ENCODE measurements around the gene USP12.

DNA sequence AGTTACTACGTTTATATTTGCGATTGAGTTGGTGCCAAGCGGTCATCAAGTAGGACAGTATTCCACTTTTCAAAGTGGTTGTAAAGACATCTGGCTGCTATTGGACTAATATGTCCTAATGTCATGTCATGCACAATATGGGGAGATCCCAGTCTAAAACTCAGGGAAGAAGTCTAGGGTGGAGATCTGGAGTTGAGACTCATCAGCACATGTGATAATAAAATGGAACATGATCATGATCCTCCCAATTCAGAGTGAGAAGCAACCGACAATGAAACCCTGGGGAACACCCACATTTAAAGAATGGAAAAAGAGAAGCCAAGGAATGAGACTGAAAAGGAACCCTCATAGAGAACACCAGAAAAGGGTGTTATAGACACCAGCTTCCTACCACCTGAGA, 80.2 kb downstream of the USP12 start:
- TF ChIP-seq, protein P1, sequence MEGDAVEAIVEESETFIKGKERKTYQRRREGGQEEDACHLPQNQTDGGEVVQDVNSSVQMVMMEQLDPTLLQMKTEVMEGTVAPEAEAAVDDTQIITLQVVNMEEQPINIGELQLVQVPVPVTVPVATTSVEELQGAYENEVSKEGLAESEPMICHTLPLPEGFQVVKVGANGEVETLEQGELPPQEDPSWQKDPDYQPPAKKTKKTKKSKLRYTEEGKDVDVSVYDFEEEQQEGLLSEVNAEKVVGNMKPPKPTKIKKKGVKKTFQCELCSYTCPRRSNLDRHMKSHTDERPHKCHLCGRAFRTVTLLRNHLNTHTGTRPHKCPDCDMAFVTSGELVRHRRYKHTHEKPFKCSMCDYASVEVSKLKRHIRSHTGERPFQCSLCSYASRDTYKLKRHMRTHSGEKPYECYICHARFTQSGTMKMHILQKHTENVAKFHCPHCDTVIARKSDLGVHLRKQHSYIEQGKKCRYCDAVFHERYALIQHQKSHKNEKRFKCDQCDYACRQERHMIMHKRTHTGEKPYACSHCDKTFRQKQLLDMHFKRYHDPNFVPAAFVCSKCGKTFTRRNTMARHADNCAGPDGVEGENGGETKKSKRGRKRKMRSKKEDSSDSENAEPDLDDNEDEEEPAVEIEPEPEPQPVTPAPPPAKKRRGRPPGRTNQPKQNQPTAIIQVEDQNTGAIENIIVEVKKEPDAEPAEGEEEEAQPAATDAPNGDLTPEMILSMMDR (IDR thresholded peaks at IDR 0.05): no peak
- TF ChIP-seq EZH2 (IDR thresholded peaks at IDR 0.05): no peak
